CD4-positive, alpha-beta memory T cell (primary cell): ENCODE measurements around the gene COL27A1. TPM values are rescaled to one million over a fixed set of nuclear protein-coding genes. Genes with fewer than 3 reads are reported as not detected.

Experiments used
- CTCF ChIA-PET: fragments of 350-600 bp; sonication (Branson Sonifier 250); formaldehyde crosslinking; loops from one replicate; lab custom pipeline; 2021; ENCODE audit warnings: inconsistent platforms; ENCODE audit not compliant: partially characterized antibody; lab: Charles Lee
- POLR2A ChIA-PET: fragments of 350-600 bp; sonication (Branson Sonifier 250); formaldehyde crosslinking; loops from one replicate; lab custom pipeline; 2021; ENCODE audit not compliant: partially characterized antibody; lab: Charles Lee
- DNase-seq, 5 donors: peaks; one replicate each; pipeline versions ENCODE4 v3.0.0 to v3.0.0-alpha.2; 2020 to 2022; ENCODE audit warnings: mixed read lengths in 1 of 5
- H3K27ac ChIP-seq: one replicate; pipeline ENCODE4 v1.7.0; 2013; ENCODE audit warnings: low read depth, low read length
- H3K27me3 ChIP-seq: 2 replicates; pipeline ENCODE4 v1.7.0; 2013; ENCODE audit warnings: mild to moderate bottlenecking, low read length, moderate library complexity; ENCODE audit not compliant: insufficient read depth
- H3K36me3 ChIP-seq: 2 replicates; pipeline ENCODE4 v1.7.0; 2013; ENCODE audit warnings: mild to moderate bottlenecking, low read length, moderate library complexity; ENCODE audit not compliant: insufficient read depth
- H3K4me1 ChIP-seq: 2 replicates; pipeline ENCODE4 v1.7.0; 2013; ENCODE audit warnings: mild to moderate bottlenecking, low read length, moderate library complexity; ENCODE audit not compliant: insufficient read depth
- H3K4me3 ChIP-seq, 2 donors: one replicate each; pipeline ENCODE4 v1.7.0; 2013; ENCODE audit warnings: low read length in 2 of 2, mild to moderate bottlenecking in 1 of 2
- H3K9me3 ChIP-seq, 2 donors: one replicate each; pipeline ENCODE4 v1.7.0; 2013; ENCODE audit warnings: low read length in 2 of 2, control low read depth in 1 of 2; ENCODE audit not compliant: control insufficient read depth in 1 of 2
- H3K27ac Mint-ChIP-seq, 7 donors: one replicate each; pipeline ENCODE4 v1.8.0; 2020 to 2021; ENCODE audit warnings: mixed read lengths in 7 of 7, mild to moderate bottlenecking in 6 of 7, inconsistent platforms in 3 of 7, moderate library complexity in 3 of 7
- H3K27me3 Mint-ChIP-seq, 2 donors: one replicate each; pipeline ENCODE4 v1.8.0; 2020 to 2021; ENCODE audit warnings: mixed read lengths in 2 of 2
- H3K36me3 Mint-ChIP-seq, 2 donors: one replicate each; pipeline ENCODE4 v1.8.0; 2020 to 2021; ENCODE audit warnings: mixed read lengths in 2 of 2, inconsistent platforms in 1 of 2, mild to moderate bottlenecking in 1 of 2
- H3K4me1 Mint-ChIP-seq, 4 donors: one replicate each; pipeline ENCODE4 v1.8.0; 2020 to 2021; ENCODE audit warnings: mixed read lengths in 4 of 4, mild to moderate bottlenecking in 1 of 4
- H3K4me3 Mint-ChIP-seq, 8 donors: one replicate each; pipeline ENCODE4 v1.8.0; 2020 to 2021; ENCODE audit warnings: mixed read lengths in 8 of 8, mild to moderate bottlenecking in 7 of 8, moderate library complexity in 6 of 8, inconsistent platforms in 3 of 8
- H3K9me3 Mint-ChIP-seq, 8 donors: one replicate each; pipeline ENCODE4 v1.8.0; 2020 to 2021; ENCODE audit warnings: mixed read lengths in 8 of 8, mild to moderate bottlenecking in 5 of 8, inconsistent platforms in 3 of 8, moderate library complexity in 1 of 8
- intact Hi-C: fragments of 100-400 bp; cut with micrococcal nuclease; formaldehyde crosslinking; loops from one replicate; pipeline ENCODE4 v1.15.1; 2023
- polyA plus RNA-seq, 2 donors: library from polyadenylated mRNA; unstranded; fragments of 300-500 nt; fragmentation: Illumina TruSeq; gene quantifications; one replicate each; pipeline ENCODE4 v1.2.3, GENCODE V29; 2021
- total RNA-seq, 2 experiments: library from RNA; stranded (reverse); gene quantifications; one replicate each; pipeline ENCODE4 v1.2.3, GENCODE V29; 2021

Gene COL27A1
- total and polyA plus RNA-seq, 4 experiments from 2014 or later, result 1.3 TPM; not detected in 2

DNA sequence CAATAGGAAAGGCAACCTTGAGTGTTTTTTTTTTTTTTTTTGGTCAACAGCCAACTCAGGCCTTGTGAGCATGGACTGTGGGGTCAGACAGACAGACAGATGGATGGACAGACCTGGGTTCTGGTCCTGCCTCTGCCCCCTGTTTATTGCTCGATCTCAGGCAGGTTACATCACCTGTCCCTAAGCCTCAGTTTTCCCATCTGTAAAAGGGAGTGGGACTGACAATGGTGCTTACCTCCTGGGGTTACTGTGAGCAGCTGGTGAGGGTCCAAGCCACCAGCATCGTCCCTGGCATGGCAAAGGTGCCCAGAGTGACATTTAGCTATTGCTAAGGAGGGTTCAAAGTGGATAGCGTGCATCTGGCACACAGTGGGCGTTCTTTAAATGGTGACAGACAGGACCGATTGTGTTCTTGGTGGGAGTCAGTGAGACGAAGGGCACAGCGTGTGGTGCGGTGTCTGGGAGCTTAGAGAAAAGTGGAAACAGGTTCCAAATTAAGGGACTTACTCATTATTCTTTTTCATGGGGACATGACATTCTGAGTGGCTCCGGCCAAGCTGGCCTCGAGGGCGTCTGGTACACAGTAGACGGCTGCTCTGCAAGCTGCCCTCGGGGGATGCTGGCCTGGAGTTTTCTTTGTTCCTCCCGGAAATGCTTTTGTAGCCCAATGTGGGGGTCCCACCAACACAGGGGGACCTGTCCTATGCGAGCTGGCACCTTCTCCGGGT is 72.1 kb downstream of the COL27A1 start:
- ChIA-PET POLR2A (no interaction called here), CTCF (no interaction called here)
- intact Hi-C loops, result no loop called here
- H3K4me3 Mint-ChIP-seq, result no peak overlapping the region
- peaks cover 6 to 7% of the 10 kb centered on the region in 2 donors for H3K27me3 Mint-ChIP-seq
- no peaks in the 10 kb centered on the region for H3K9me3 Mint-ChIP-seq
- no peak overlapping the region for H3K4me3 ChIP-seq
- no peaks in the 10 kb centered on the region for H3K4me1 Mint-ChIP-seq
- H3K27ac ChIP-seq, result no peak overlapping the region
- no peaks in the 10 kb centered on the region for H3K27me3 ChIP-seq
- no peaks in the 10 kb centered on the region for H3K36me3 ChIP-seq
- no peak overlapping the region for H3K27ac Mint-ChIP-seq
- H3K9me3 ChIP-seq, result no peaks in the 10 kb centered on the region
- no peaks in the 10 kb centered on the region for H3K36me3 Mint-ChIP-seq
- no peak for DNase-seq
- no peaks in the 10 kb centered on the region for H3K4me1 ChIP-seq

- Histone ChIP-seq H3K36me3 (no peaks in the 10 kb centered on the region), H3K4me1 (no peaks in the 10 kb centered on the region), H3K9me3 (no peaks in the 10 kb centered on the region), H3K4me3 (no peak overlapping the region), H3K27me3 (no peaks in the 10 kb centered on the region), H3K27ac (no peak overlapping the region)
- intact Hi-C loops, result no loop called here
- Mint-ChIP-seq H3K4me1 (no peaks in the 10 kb centered on the region), H3K9me3 (no peaks in the 10 kb centered on the region), H3K4me3 (no peak overlapping the region), H3K27me3 (peaks cover 7 to 8% of the 10 kb centered on the region in 2 donors), H3K27ac (no peak overlapping the region), H3K36me3 (no peaks in the 10 kb centered on the region)
- DNase-seq, result no peak
- ChIA-PET POLR2A (no interaction called here), CTCF (no interaction called here)
Observed at GRCh38 chr9:114228016-114228808, 72.9 kb downstream of the COL27A1 start.

- no peaks in the 10 kb centered on the region for H3K9me3 Mint-ChIP-seq
Observed at GRCh38 chr9:114229295-114229694, 74.0 kb downstream of the COL27A1 start.

GRCh38 chr9:114230068-114230467 is 74.7 kb downstream of the COL27A1 start:
- H3K4me3 ChIP-seq, result no peak overlapping the region
- Mint-ChIP-seq H3K27ac (no peak overlapping the region), H3K36me3 (no peaks in the 10 kb centered on the region), H3K9me3 (no peaks in the 10 kb centered on the region), H3K4me1 (no peaks in the 10 kb centered on the region), H3K4me3 (no peak overlapping the region), H3K27me3 (peaks cover 7 to 9% of the 10 kb centered on the region in 2 donors)
- no peaks in the 10 kb centered on the region for H3K27me3 ChIP-seq
- ChIA-PET CTCF (no interaction called here), POLR2A (no interaction called here)
- intact Hi-C loops, result no loop called here
- no peaks in the 10 kb centered on the region for H3K4me1 ChIP-seq
- no peaks in the 10 kb centered on the region for H3K9me3 ChIP-seq
- H3K36me3 ChIP-seq, result no peaks in the 10 kb centered on the region
- DNase-seq, result no peak
- no peak overlapping the region for H3K27ac ChIP-seq

More at GRCh38 chr9:114229295-114229694, 74.0 kb downstream of the COL27A1 start:
- Histone ChIP-seq H3K36me3 (no peaks in the 10 kb centered on the region), H3K27ac (no peak overlapping the region), H3K27me3 (no peaks in the 10 kb centered on the region), H3K4me1 (no peaks in the 10 kb centered on the region), H3K9me3 (no peaks in the 10 kb centered on the region), H3K4me3 (no peak overlapping the region)
- ChIA-PET POLR2A (no interaction called here), CTCF (no interaction called here)
- Mint-ChIP-seq H3K4me1 (no peaks in the 10 kb centered on the region), H3K27ac (no peak overlapping the region), H3K36me3 (no peaks in the 10 kb centered on the region), H3K4me3 (no peak overlapping the region), H3K27me3 (peaks cover 7 to 9% of the 10 kb centered on the region in 2 donors)
- intact Hi-C loops, result no loop called here
- DNase-seq, result no peak

GRCh38 chr9:114231273-114231672 is 75.9 kb downstream of the COL27A1 start:
- Mint-ChIP-seq H3K4me1 (peaks cover 0 to 2% (median 0%) of the 10 kb centered on the region in 4 donors), H3K4me3 (no peak overlapping the region), H3K27ac (no peak overlapping the region), H3K9me3 (no peaks in the 10 kb centered on the region), H3K36me3 (no peaks in the 10 kb centered on the region), H3K27me3 (peaks cover 9% of the 10 kb centered on the region in 2 donors)
- Histone ChIP-seq H3K4me3 (no peak overlapping the region), H3K9me3 (no peaks in the 10 kb centered on the region), H3K27ac (no peak overlapping the region), H3K36me3 (no peaks in the 10 kb centered on the region), H3K4me1 (no peaks in the 10 kb centered on the region), H3K27me3 (no peaks in the 10 kb centered on the region)
- intact Hi-C loops, result no loop called here
- ChIA-PET CTCF (no interaction called here), POLR2A (no interaction called here)
- no peak for DNase-seq

- CTCF ChIA-PET, result no interaction called here
- DNase-seq, result no peak
- Histone ChIP-seq H3K36me3 (no peaks in the 10 kb centered on the region), H3K27me3 (no peaks in the 10 kb centered on the region), H3K27ac (no peak overlapping the region), H3K9me3 (no peaks in the 10 kb centered on the region), H3K4me1 (no peaks in the 10 kb centered on the region), H3K4me3 (no peak overlapping the region)
- intact Hi-C loops, result no loop called here
- H3K36me3 Mint-ChIP-seq, result no peaks in the 10 kb centered on the region
- POLR2A ChIA-PET, result no interaction called here
- H3K27ac Mint-ChIP-seq, result peak overlapping the region in 1 of 7 donors; percentile 65
- peaks cover 7 to 9% of the 10 kb centered on the region in 2 donors for H3K27me3 Mint-ChIP-seq
- no peak overlapping the region for H3K4me3 Mint-ChIP-seq
- no peaks in the 10 kb centered on the region for H3K9me3 Mint-ChIP-seq
- peaks cover 0 to 2% (median 0%) of the 10 kb centered on the region in 4 donors for H3K4me1 Mint-ChIP-seq
Observed at GRCh38 chr9:114231719-114232449, 76.5 kb downstream of the COL27A1 start.
